HG03064 (cell line): ENCODE measurements around the gene ABCF3.

Source experiments
- ATAC-seq: cut with Tn5 transposase; IDR thresholded peaks from one replicate; pipeline ENCODE4 v1.9.1; 2021; ENCODE audit warnings: low read depth; ENCODE audit not compliant: unreplicated experiment

Gene ABCF3

DNA sequence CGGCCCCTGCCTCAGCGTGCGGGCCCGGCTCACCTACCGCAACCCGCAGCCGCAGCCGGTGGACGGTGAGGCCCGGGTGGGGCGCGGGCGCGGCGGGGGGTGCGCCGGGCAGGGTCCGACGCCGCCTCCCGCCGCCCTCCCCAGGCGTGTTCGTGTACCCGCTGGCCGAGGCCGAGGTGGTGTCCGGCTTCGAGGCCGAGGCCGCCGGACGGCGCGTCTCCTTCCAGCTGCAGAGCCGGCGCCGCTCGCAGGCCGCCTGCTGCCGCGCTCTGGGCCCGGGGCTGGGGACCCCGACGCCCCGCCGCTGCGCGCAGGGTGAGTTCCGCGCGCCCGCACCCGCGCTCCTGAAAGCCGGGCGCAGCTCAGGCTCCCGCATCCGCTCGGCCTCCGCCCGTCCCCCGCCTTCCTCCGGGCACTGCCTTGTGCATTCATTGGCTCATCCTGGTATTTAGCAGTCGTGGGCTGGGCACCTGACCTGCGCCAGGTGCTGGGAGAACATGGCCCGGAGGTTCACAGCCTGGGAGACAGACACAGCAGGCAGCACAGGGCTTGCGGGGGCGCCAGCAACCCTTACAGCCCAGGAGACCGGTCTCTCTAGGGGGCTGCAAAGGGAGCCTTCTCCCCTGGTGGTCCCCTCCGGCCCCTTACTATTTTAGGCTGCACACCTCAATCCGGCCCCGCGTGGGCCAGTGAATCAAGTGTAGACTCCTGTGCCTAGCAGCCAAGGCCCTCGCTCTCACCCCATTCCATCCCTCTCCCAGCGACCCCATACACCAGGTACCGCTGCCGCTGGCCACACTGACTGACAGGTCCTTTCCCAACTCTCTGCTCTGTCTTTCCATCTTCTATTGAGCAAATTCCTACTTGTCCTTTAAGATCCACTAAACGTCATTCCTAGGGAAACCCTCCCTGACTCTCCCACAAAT lies 44.9 kb downstream of the ABCF3 start:
- ATAC-seq = no peak

DNA sequence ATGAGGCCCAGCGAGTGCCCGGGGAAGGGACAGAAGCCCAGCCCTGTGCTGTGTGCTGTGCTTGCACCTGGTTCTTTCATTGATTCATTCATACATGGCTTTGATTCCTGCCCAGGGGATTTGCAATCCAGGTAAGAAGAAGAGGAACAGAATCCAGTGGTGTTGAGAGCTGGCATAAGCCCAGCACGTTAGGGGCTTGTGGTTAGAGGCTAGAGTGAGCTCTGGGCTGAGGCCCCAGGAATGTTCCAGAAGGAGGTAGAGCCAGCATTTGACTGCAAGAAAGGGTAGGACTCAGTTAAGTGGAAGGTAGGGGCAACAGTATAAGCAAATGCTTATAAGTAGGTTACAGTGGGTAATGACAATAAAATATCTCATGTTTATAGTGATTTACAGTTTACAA lies 45.7 kb downstream of the ABCF3 start:
- no peak for ATAC-seq

DNA sequence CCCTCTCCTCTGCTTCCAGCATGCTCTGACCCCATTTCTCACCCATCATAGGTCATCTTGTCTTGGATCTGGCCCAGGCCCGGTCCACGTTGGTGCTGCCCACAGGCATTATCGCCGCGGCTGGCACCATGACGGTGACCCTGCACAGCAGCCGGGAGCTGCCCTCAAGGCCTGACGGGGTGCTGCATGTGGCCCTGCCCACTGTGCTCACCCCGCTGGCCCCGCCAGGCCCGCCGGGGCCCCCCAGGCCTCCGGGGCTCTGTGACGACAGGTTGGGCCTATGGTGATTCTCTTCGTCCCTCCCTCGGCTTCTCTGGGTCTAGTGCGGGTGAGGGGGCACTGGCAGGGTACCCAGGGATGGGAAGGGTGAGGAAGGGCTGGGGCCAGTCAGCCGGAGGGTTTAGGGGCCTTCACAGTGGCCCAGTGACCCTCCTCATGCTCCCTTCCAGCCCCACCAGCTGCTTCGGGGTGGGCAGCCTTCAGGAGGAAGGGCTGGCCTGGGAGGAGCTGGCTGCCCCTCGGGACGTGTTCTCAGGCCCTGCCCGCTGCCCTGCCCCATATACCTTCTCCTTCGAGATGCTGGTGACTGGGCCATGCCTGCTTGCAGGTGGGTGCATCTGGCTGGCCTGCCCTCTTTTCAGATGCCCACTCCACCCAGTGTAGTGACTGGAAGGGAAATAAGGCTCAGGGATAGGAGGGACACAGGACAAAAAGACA lies 47.3 kb downstream of the ABCF3 start:
- no peak for ATAC-seq

DNA sequence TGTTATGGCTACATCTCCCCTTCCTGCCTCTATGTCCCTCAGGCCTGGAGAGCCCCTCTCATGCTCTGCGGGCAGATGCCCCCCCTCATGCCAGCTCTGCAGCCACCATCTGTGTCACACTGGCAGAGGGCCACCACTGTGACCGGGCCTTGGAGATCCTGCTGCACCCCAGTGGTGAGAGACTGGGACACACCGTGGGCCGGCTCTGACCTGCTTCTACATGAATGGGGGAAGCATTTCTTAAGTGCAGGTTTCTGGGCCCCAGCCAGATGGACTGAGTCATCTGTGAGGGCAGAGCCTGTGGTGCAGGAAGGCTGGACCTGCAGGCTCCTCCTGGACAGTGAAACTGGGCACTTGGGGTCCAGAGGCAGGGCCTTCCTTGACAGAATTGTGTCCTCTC lies 48.2 kb downstream of the ABCF3 start:
- ATAC-seq = no peak

DNA sequence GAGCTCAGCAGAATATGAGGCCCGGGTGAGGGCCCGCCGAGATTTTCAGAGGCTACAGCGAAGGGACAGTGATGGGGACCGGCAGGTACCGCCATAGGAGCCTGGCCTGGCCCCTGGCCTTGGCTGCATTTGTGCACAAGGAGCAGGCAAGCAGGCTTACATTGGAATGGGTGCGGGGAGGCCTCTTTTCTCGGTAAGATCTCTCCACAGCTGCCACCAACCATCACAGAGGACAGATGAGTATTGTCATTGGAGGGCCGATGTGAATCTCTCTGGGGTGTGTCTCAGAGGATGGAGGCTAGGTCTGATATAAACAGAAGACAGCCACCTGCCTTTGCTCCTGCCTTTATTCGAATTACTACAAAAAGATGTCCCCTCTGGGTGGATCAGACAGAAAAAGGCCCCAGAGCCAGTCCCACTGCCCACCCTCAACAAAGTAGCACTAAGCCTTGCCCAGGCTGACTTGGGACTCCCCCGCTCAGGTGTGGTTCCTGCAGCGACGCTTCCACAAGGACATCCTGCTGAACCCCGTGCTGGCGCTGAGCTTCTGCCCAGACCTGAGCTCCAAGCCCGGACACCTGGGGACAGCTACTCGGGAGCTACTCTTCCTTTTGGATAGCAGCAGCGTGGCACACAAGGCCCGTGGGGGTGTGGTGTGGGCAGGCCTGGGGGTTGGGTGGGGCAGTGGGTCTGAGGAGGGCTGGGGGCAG lies 48.8 kb downstream of the ABCF3 start:
- no peak for ATAC-seq

DNA sequence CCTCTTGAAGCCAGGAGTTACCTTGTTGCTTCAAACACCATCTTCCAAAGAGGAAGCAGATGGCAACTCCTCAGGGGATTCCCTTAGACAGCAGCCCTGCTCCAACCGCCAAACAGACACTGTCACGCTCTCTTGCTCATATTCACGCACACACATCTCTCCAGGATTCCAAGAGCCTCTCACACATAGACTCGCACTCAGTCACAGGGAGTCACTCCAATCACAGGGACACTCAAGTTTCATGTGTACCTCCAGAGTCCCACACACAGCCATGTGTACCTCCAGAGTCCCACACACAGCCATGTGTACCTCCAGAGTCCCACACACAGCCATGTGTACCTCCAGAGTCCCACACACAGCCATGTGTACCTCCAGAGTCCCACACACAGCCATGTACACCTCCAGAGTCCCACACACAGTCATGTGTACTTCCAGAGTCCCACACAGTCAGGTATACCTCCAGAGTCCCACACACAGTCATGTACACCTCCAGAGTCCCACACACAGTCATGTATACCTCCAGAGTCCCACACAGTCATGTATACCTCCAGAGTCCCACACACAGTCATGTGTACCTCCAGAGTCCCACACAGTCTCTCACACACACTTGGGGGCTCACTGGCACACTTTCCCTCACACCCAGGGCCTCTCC lies 49.5 kb downstream of the ABCF3 start:
- ATAC-seq = no peak

DNA sequence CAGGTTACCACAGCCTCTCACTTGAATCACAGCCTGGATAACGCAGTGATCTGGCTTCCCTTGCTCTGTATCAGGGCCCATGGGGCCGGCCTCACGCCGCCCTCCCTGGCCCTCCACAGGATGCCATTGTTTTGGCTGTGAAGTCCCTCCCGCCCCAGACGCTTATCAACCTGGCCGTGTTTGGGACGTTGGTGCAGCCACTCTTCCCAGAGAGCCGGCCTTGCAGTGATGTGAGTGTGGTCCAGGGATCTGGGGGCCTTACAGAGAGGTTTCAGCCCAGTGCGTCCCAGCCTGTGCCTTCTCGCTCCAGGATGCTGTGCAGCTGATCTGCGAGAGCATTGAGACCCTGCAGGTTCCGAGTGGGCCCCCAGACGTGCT lies 50.0 kb downstream of the ABCF3 start:
- ATAC-seq = no peak

DNA sequence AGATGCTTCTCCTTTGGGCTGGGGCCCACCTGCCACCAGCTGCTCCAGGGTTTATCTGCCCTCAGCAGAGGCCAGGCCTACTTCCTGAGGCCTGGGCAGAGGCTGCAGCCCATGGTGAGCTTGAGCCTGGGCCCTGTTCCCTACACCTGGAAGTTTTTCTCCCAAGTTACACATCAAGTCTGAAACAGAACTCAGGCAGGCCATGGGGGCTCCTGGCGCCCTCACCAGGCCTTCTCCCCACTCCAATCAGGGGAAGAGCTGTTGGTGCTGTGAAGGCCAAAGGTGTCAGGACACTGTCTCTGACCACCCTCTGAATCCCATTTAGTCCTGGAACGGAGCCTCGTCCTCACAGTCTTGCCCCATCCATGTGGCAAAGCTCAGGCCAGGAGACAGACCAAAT lies 50.6 kb downstream of the ABCF3 start:
- no peak for ATAC-seq

DNA sequence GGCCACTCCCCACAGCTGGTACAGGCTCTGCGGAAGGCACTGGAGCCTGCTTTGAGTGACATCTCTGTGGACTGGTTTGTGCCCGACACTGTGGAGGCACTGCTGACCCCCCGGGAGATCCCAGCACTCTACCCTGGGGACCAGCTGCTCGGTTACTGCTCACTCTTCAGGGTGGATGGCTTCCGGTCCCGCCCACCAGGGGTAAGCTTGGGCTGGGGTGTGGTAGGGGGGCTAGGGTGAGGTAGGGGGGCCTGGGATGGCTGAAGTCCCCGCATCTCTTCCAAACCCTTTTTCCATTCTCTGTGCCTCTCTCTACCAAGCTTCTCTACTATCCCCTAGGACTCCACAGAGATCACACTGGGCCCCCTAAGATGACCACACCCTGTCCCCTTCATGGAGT lies 51.2 kb downstream of the ABCF3 start:
- no peak for ATAC-seq

DNA sequence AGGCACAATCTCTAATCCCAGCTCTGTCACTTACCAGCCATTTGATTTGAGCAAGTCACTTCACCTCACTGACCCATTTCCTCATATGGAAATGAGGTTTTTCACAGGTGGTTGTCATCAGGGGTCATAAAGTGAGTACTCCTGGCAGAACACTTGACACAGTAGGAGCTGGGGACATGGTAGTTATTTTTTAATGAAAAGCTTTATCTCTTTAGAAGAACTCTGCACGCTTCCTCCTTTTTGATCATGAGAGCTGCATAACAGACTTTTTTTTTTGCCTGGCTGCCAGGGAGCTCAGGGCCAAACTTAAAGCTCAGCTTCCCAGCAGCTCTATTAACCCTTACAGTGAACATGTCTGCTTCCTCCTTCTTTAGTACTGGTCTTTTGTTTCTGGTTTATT lies 51.8 kb downstream of the ABCF3 start:
- no peak for ATAC-seq

DNA sequence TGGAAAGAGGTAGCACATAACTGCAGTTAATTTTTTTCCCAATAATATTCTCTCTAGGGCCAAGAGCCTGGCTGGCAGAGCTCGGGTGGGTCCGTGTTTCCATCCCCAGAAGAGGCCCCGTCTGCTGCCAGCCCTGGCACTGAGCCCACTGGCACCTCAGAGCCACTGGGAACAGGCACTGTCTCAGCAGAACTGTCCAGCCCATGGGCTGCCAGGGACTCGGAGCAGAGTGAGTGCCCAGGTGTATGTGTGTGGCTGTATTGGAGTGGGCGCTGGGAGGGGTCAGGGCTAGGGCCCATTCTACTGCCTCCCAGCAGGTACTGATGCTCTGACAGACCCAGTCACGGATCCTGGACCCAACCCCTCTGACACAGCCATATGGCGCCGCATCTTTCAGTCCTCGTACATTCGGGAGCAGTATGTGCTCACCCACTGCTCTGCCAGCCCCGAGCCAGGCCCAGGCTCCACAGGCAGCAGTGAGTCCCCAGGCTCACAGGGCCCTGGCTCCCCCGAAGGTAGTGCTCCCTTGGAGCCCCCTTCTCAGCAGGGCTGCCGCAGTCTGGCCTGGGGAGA lies 52.3 kb downstream of the ABCF3 start:
- ATAC-seq = no peak

DNA sequence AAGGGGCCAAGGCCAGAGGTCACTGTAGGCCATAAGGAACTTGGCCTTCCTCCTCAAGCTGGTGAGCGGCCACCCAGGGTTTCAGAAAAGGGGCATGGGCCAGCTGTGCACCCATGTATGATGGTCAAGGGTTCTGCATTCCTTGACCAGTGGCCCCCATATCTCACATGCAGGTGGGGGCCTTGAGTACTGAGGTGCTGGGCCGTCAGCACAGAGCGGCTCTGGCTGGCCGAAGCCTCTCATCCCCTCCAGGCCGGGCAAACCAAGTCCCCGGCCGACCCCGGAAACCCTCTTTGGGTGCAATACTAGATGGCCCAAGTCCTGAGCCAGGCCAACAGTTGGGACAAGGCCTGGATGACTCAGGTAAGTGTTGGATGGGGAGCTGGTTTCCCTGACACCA lies 53.2 kb downstream of the ABCF3 start:
- no peak for ATAC-seq

DNA sequence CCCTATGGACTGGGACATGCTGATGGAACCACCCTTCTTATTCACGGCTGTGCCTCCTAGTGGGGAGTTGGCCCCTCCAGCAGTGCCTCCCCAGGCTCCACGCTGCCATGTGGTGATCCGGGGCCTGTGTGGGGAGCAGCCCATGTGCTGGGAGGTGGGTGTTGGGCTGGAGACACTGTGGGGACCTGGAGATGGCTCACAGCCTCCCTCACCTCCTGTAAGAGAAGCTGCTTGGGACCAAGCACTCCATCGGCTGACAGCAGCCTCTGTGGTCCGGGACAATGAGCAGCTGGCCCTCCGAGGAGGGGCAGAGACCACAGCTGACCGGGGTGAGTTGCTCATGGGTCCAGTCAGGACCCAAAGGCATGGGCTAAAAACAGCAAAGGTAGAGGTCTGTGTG lies 53.7 kb downstream of the ABCF3 start:
- ATAC-seq = no peak

DNA sequence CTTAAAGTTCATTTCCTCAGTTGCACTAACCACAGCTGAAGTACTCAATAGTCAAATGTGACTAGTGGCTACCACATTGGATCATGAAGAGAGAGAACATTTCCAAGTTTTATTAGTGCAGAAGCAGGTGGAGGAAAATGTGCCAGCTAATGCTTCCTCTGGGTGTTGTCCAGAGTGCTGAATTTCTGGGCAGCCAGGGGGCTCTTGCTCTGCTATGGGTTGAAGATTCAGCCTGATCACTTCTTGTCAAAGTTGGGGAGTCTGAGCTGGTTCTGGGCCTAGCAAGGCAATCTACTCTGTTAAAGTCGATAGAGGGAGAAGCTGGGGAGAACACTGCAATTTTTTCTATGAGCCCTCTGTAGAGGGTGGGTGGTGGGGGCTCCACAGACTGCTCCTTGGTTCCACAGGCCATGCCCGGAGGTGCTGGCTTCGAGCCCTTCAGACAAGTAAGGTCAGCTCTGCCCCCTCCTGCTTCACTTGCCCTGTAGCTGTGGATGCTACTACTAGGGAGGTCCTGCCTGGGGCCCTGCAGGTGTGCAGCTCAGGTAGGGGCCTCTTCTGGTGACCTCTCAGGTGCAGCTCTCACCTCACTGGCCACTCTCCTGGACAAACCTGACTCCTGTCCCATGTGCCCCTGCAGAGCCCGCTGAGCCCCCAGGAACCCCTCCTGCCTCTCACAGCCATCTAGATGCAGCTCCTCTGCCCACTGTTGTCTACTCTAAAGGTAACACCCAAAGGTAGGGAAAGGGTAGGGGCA lies 54.6 kb downstream of the ABCF3 start:
- no peak for ATAC-seq

DNA sequence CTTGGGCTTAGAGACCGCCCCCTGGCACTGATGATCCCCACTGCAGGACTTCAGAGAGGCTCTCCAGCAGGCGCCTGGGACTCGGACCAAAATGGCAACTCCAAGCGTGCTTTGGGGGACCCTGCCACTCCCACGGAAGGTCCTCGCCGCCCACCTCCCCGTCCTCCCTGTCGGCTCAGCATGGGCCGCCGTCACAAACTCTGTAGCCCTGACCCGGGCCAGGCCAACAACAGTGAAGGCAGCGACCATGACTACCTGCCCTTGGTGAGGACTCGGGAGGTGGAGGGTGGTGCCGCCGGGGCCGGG lies 55.1 kb downstream of the ABCF3 start:
- ATAC-seq = no peak

DNA sequence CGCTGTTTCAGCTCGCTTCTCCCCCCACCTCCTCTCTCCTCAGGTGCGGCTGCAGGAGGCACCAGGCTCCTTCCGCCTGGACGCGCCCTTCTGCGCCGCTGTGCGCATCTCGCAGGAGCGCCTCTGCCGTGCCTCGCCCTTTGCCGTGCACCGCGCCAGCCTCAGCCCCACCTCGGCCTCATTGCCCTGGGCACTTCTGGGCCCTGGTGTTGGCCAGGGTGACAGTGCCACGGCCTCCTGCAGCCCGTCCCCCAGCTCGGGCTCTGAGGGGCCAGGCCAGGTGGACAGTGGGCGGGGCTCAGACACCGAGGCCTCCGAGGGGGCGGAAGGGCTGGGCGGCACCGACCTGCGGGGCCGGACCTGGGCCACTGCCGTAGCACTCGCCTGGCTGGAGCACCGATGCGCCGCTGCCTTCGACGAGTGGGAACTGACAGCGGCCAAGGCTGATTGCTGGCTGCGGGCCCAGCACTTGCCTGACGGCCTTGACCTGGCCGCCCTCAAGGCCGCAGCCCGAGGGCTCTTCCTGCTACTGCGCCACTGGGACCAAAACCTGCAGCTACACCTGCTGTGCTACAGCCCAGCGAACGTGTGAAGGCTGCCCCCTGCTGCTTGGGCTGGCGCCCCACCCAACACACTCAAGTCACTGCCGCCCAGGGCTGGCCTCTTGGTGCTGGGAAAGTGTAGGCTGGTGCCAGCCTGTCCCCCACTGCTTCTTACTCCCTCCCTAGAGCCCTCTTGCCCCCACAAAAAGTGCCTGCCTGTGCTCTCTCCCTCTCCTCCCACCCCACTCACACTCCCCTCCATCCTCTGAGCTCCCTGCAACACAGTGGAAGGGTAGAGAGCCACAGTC lies 55.7 kb downstream of the ABCF3 start:
- no peak for ATAC-seq

DNA sequence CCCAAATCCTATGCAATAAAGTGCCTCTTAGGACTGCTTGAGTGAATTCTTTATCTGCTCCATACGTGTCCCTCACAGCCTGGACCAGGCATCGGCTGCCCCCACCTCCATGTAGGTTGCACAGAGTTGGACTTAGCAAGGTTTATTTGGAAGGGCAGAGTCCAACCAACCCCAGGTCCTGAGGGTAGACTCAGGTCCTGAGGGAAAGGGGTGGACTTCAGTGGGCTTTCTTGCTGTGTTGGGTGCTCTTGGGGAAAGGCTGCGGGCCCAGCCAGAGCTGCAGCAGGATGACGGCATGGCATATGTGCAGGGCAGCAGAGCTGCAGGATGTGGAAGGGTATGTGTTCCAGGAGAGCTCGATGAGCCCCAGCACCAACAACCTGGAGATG lies 56.3 kb downstream of the ABCF3 start:
- no peak for ATAC-seq
